GM19324 (cell line): Measurements from ENCODE around the gene HECW1.
"Not testable (repeated sequence)": the region's sequence is repeated elsewhere in the genome, so short reads cannot be mapped to it uniquely, and the experiment has no call there.

Experiments used
- ATAC-seq: cut with Tn5 transposase; IDR thresholded peaks from one replicate; pipeline ENCODE4 v1.9.1; 2021; ENCODE audit warnings: mild to moderate bottlenecking, moderate library complexity; ENCODE audit not compliant: unreplicated experiment, low FRiP score

HECW1 gene

DNA sequence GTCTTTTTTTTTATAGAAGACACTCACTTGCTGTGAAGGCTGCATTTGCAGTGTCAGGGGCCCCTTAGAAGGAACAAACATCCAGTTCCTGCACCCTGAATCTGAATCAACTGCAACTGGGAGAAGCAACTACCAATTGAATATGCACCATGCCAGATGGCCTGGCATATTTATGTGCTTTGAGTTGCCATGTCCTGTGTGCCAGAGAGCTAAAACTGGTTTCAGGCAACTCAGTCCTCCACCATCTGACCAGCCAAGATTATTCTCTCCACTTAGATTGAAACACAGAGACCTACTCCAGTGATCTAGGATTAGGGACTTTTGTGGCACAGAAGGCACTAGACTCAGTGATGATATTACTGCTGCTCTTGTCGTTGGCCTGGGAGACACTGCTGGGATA, 225.4 kb downstream of the HECW1 start:
- ATAC-seq: no peak

DNA sequence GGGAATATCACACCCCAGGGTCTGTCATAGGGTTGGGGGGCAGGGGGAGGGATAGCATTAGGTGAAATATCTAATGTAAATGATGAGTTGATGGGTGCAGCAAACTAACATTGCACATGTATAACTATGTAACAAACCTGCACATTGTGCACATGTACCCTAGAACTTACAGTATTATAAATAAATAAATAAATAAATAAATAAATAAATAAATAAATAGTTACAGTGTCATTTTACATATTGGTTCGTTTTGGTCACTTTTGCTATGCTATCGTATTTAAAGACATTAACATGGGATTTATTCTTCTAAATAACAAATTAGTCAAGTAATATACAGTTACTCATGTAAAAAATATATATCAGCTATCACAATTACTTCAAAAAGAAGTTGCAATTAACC, 228.7 kb downstream of the HECW1 start:
- ATAC-seq: no peak

DNA sequence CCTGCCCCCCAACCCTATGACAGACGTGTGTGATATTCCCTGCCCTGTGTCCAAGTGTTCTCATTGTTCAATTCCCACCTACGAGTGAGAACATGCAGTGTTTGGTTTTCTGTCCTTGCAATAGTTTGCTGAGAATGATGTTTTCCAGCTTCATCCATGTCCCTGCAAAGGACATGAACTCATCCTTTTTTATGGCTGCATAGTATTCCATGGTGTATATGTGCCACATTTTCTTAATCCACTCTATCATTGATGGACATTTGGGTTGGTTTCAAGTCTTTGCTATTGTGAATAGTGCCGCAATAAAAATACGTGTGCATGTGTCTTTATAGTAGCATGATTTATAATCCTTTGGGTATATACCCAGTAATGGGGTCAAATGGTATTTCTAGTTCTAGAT, 231.0 kb downstream of the HECW1 start:
- ATAC-seq: not testable (repeated sequence)

DNA sequence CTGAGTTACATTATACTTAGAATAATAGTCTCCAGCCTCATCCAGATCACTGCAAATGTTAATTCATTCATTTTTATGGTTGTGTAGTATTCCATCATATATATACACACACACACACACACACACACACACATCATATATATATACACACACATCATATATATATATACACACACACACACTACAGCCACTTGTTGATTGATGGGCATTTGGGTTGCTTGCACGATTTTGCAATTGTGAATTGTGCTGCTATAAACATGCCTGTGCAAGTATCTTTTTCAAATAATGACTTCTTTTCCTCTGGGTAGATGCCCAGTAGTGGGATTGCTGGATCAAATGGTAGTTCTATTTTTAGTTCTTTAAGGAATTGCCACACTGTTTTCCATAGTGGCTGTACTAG, 233.2 kb downstream of the HECW1 start:
- ATAC-seq: not testable (repeated sequence)

DNA sequence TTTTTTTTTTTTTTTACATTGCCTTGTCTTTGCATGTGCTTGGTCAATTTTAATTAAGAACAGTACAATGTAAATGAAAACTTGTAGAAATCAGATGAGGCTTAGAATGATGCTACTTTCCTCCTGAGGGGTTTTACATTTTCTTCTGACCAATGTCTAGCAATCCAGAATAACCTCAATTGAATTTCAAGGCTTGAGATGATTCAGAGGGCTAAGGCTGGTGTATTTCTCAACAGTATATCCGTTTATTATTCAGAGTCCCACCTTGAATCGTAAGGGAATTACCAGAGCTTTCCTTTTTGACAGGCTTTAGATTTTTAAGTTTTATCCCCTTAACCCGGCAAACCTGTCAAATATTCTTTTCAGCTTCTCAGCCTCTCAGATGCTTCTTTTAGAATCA, 239.2 kb downstream of the HECW1 start:
- ATAC-seq: no peak

DNA sequence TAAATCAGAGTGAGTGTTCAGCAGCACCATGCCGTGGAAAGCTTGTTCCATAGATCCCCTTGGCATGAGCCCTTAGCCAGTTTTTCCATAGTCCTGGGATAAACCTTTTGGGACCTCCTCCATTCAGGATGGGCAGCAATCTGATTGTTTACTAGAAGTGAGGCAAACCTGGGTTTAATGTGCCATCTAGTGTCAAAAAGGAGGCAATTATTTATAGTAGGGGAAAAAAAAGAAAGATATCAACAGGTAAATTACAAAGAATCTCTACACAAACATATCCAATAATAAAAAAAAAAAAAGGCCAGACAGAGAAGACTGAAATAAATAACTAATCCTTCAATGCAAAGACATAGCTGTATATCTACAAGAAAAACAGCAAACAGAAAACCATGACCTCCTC, 241.5 kb downstream of the HECW1 start:
- no peak for ATAC-seq

DNA sequence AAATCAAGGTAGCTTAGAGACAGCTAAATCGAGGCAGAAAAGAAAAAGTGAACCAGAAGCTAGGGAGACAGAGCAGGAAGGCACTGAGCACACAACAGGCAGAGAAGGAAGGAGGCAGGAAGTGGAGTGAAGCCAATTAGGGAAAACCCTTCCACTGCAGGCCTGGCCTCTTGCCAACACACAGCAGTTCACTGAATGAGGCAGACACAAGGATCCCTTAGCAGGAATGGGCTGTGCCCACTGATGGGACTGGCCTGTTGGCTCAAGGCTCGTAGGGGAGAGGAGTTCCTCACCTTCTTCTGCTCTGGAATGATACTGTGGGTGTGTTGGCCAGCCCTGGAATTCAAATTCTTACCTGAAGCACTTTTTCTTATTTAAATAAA, 250.2 kb downstream of the HECW1 start:
- ATAC-seq: no peak

DNA sequence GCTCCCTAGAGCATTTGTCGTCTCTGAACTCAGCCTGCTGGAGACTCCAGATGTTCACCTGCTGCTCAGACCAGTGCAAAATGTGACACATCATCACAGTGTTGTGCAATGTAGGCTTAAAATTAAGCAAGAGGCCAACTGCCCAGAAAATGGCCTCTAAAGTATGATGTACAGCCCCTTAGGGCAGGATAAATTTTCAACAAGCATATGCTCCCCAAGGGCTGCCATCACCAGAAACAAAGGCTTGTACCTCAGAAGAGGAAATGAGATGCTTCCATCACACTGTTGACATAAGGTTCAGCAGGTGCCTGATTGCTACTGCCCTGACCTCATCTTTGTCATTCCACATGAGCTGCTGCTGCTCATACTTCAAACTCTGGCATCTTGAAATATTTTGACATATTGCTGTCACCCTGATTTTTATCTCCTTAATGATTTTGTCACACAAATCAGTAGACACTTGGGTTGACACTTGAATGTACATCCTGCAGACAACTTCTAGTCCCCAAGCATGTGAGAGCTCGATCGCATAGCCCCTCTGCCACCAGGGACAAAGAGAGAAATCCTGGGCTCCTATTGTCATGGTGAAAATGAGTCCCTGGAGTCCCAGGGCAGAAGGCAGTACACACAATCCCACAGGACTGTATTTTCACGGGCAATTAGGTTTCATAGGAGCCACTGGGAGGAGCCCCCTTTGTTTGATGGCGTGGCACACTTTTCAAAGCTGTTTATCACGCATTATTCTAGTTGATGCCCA, 250.8 kb downstream of the HECW1 start:
- ATAC-seq: no peak

DNA sequence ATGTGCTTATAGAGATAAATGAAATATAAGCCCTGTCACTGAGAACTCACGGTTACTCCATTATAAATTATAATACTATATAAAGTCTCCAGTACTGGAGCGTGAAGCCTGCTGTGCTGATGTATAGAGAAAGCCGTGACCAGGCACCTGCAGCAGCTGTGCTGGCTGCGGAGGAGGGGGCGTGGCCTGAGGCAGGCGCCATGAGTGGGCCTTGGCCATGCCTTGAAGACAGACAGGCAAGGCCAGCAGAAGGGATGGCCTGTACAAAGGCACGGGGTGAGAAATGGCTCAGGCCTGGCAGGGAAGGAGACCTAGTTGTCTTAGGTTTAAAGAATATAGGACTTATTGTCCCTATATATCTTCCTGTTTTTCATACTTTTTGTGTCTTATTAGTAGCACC, 251.9 kb downstream of the HECW1 start:
- no peak for ATAC-seq

DNA sequence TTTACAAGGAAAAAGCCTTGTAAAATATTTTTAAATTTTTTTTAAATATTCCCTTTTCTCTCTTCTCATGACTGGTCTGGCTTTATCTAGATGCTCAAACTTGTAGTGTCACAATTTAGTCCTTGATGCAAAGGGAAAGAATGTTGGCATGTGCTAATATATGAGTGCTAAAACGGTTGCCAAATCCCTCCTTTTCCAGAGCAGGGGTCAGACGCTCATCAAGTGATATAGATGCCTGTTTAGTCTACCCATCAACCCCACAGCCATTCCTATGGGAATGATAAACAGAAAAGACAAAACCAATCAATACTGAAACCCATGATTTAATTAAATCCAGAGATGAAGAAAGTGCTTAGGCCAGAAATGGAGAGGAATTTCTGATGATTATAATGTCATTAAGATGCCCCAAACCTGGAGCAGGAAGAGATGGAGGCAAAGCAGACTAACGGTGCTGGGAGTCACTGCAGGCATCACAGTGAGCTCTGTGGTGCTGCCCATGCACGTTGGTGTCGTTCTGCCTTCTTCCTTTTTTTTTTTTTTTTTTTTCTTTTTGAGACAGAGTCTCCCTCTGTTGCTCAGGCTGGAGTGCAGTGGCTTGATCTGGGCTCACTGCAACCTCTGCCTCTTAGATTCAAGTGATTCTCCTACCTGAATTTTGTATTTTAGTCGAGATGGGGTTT, 260.4 kb downstream of the HECW1 start:
- ATAC-seq: no peak

DNA sequence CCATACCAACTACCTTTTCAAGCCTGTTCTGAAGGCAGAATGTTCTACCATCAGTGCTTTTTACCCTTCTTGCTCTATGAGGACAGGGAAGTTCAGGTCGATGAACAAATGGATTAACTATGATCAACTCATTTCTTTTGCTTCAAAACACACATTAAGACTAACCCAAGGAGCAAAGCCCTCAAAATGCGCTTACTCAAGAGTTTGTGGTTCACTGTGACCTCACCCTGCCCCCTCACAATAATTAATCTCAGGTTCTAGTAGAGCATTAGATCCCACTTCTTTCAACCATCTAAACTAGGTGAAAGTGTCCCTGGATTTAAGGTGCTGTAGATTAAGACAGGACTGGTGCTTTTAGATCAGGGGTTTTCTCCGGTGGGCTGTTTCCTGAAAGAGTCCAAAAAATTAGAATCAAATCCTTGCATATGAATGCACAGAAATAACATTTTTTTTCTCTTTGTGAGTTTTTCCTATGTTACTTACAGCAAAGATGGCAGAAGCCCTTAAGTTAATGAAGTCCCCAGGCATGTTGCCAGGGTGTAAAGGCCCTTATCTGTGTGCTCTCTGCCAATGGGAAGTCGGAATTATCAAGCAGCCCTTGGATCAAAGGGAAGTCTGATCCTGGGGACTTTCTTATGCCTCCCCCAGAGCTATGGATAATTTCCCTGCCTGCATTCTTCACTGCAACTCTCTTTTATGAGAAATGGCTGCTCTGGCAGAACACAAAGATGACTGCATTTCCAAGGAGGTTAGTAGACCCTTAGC, 264.9 kb downstream of the HECW1 start:
- no peak for ATAC-seq

DNA sequence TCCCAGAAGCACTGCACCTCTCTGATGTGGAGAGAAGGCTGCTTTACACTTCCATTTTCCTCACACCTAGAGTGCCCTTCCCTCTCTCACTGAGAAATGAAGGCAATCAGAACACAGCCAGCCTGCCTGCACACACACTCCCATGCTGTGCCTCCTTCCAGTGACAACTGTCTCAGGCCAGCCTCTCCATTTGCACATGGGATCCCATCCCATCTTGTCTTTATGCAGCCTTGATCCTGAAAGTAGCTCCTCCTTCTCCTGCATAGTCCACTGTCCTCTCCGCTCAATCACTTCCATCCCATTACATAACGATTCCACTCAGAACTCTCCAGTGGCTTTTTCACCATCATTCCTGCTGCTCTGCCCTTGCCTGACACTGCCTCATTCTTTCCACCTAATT, 266.8 kb downstream of the HECW1 start:
- no peak for ATAC-seq

DNA sequence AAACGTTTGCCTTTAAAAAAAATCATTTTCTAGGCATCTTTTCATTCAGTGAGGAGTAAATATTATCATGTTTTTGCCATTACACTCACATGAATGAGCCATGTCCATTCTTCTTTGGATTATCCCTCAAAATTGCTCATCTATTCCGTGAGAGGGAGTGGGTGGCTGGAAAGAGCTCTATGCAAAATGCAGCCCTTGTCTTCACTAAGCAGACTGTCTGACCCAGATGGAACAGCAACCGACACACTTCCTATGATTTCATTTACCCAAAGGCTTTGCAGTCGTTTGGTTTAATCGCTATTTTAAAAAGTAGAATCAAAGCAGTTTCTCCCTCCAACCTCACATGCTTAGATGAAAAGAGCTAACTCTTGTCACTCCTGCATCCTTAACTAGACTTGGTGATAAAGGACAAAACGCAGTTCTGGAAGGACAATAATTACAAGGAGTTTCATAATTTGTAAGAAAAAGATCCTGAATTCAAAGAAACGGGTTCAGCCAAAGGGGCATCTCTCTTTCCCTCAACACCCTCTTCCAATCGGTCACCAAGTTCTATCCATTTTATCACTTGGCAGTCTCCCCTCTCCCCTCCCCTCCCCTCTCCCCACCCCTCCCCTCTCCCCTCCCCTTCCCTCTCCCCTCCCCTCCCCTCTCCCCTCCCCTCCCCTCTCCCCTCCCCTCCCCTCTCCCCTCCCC, 272.3 kb downstream of the HECW1 start:
- ATAC-seq: no peak

DNA sequence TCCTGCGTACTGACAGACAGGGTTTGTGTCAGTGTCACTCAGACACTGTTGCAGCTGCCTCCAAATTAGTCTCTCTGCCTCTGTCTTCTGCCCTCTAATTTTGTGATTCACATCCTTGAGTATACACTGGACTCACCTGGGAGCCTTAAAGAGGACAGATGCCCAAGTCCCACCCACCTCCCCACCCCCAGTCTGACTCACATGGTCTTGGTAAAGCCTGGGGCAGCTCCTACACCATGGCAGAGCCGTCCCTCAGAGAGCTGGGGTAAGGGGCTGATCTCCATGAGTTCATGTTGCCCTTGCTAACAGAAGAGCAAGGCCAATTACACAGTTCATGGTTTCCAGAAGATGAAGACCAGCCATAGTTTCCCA, 272.8 kb downstream of the HECW1 start:
- ATAC-seq: no peak

DNA sequence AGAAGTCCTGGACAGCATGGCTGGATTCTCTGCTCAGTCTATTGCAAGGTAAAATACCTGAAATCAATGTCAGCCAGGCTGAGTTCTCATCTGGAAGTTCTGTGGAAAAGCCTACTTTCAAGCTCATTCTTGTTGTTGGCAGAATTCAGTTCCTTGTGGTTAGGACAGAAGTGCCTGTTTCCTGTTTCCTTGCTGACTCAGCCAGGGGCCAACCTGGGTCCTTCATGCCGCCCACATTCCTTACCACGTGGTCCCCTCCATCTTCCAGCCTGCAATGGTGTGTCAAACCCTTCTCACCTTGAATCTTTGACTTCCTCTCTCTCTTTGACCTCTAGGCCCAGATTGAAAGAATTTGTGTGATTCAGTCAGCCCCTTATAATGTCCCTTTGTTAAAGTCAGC, 273.4 kb downstream of the HECW1 start:
- no peak for ATAC-seq

DNA sequence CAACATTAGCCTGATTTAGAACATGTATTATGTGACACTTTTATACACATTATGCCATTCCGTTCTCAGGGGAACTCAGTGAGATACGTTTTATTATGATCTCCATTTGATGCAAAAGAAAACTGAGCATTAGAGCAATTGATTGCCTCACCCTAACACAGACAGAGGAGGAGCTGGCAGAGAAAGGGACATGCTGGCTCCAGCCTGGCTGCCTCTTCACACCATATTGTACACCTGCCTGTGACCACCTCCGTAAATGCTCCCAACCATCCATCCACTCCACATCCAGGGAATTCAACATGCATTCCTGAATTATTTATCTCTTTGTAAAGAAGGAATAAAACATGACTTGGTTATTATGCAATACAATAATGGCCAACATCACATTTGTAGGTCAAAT, 275.5 kb downstream of the HECW1 start:
- no peak for ATAC-seq

DNA sequence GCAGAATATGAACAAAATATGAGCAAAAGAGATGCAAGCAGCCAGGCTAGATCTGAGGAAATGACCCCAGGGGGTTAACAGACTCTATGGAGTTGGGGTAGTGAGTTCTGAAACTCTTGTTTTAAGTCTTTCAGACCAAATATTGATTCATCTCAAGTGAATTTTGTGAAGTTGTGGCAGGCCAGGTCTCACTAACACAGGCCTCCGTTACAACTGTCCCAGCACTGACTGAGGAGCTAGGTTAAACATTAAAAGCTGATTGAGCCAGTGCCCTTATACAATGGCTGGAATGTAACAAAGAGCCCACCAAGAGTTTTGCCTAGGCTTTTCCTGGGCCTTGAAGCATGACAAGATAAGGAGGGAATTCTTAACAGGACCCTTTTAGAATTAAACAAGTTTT, 278.1 kb downstream of the HECW1 start:
- no peak for ATAC-seq

DNA sequence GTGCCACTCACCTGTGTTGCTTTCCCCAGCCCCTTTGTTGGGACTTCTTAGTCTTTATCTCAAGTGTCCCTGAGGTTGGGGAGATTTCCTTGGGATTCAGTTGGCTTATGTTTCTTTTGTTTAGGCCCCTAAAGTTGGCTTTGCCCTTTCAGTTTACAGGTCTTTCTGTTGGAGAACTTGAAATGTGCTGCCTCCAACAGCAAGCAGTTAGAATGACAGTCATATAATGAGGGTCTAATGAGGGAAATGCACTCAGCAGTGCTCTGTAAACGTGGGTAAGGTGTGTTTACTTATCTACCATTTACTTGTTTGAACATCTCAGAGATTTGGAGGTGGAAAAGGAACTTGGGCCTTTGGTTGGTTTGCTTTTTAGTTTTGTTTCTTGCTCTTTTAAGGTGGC, 279.1 kb downstream of the HECW1 start:
- no peak for ATAC-seq

DNA sequence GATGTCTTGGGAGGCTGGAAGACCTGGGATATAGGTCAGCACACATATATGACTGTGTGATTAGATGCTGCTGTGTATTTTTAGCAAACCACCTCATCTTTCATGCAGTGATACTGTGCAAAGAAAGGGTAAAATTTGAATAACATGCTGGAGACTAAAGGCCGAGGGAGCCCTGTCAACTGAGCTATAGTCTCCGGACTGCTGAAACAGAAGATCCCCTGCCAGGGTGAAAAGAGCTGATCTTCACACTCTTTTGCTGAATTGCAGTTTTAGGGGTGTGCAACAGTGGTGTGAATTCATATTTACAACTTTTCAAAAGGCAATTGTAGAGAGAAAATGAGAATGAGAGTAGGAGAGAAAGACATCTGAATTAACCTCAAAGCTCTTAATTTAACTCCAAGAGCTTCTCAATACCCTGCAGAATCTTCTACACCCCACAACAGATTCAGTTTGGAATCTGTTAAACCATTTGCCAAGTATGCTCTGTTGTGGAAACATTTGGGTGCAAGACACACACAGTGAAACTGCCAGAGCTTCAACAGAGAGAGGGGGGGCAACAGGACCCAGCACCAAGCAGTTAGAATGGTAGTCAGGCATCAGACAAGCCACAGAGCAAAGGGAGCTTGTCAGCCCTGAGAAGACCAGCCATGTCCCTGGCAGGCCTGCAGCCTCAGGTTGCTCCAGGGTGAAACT, 280.3 kb downstream of the HECW1 start:
- ATAC-seq: no peak

DNA sequence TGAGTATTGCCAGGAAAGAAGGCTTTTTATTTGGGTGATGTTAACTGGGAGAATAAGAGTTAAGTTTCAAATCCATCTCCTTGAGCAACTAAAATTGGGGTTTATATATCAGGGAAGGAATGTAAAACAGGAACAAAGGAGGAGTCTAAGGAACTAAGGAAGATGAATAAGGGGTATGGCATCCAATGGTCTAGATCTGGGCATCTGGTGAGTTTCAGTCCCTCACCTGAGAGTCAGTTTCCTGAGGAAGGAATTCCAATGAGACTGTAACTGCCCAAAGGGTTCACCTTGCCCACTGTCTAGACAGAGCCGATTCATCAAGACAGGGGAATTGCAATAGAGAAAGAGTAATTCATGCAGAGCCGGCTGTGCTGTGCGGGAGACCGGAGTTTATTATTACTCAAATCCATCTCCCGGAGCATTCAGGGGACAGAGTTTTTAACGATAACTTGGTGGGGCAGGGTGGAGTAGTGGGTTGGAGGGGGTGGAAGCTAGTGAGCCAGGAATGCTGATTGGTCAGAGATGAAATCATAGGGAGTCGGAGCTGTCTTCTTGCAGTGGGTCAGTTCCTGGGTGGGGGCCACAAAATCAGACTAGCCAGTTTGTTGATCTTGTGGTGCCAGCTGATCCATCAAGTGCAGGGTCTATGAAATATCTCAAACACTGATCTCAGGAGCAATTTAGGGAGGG, 282.1 kb downstream of the HECW1 start:
- no peak for ATAC-seq
